GM21717 (cell line): Measurements from ENCODE around the gene TRAK2.

Experiments used
- ATAC-seq: cut with Tn5 transposase; IDR thresholded peaks from one replicate; pipeline ENCODE4 v1.9.1; 2021; ENCODE audit warnings: mild to moderate bottlenecking, moderate library complexity; ENCODE audit not compliant: unreplicated experiment

TRAK2 gene

DNA sequence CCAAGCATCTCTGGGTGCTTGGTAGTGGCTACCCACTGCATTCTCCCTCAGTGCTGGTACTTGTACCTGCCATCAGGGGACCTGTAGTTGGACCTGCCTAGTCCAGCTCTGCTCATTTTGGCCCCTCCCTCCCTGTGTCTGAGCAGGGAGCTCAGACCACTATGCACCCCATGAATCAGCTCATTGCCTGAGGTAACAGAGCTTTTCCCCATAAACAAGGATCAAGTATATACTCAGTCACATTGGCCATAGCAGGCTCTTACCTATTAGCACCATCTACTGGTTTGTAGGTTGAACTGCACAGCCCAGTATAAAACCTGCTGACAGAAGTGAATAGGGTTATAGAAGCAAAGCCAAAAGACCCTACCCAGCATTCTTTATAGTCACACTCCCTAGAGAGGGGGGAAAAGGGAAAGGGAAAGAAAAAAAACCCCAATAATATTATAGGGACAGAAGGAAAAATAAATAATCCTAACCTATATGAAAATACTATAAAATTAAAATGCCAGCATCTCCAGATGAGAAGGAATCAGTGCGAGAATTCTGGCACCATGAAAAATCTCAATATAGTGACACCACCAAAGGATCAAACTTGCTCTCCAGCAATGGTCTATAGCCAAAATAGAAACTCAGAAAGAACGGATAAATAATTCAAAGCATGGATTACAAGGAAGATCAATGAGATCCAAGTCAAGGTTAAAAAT, 87.2 kb downstream of the TRAK2 start:
- peak; percentile 63 for ATAC-seq

DNA sequence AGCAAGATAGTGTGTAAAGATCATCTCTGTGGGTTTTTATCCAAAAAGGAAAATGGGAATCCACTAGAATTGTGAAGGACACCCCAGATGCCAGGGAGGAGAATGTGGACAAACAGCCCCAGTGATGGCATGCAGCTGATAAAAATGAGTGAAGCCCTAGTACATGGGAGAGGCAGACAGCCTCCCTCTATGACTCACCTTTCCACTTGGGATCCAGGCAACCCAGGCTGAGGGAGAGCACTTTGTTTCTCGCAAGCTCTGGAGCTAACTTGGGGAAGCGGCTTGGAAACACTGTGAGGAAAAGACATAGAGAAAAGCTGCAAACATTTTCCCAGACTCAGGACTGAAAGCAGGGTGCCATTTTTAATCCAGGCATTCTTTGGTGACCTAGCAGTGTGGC, 88.9 kb downstream of the TRAK2 start:
- no peak for ATAC-seq

DNA sequence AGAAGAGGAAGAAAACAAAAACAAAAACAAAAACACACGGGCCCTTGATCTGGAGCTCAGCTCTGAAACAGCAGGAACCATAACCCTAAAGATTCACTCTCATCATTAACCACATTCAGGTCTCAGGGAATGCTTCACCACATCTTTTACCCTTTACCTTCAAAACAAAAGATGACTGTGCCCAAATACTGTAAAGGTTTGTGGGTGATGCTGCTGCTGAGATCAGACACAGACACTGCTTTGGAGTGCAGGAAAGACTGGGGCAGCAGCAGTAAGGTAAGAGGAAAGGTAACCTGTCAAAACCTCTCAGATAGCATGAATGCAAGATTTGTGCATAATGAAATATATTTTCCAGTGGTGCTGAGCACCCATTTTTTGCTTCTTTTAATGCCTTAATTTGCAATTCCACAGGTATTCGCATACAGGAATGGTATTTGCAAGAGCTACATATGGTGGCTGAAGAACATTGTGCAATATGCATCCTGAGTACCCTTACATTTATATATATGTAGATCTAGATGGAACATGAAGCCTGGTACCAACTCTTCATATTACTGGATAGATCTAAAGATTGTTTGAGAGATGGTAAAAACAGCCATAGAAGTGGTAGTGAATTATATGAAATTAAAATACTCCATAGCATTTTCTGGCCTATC, 90.1 kb downstream of the TRAK2 start:
- no peak for ATAC-seq

DNA sequence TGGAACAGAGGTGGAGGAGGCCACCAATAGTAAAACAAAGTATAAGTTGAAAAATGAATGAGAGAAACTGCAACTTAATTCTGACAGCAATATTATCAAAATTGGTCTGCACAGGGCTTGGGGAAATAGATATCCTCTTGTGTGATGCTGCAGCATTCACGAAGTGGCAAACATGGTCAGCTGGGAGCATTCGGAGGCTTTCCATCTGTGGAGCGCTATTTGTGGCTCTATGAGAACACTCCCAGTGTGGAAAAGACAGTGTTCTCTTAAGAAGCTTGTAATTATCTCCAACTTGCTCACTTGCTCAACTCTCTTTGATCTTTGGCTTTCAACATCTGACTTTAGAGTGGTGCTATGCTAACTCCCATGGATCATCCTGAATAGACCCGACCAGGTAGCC, 91.0 kb downstream of the TRAK2 start:
- ATAC-seq = no peak

DNA sequence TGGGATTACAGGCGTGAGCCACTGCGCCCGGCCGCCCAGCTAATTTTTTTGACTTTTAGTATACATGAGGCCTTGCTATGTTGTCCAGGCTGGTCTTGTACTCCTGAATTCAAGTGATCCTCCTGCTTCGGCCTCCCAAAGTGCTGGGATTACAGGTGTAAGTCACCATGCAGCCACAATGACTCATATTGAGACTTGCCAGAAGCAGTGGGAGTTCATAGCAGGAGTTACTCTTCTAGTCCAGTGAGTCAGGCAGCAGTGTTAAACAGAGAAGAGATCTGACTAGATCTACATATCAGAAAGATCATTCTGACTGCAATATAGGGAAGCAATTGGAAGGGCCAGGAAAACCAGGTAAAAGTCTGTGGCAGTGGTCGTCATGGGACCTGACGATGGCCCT, 92.6 kb downstream of the TRAK2 start:
- no peak for ATAC-seq

DNA sequence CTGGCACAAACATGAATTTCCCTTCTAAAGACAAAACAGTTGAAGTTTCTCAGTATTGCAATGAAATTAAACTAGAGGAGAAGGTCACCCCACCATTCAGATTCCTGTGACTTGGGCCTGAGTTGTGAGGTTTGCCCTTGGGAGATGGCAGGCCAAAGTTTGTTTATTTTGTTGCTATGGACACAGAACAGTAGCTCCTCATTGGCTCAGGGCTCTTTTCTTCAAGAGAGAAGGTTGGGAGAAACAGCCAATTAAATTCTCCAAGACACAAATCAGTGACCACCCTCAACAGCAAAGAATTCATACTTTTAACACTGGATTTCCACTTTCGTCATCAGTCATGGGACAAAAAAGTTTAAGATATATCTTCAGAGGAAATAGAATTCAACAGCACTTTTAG, 94.0 kb downstream of the TRAK2 start, which contains the start of gene FLACC1:
FLACC1 (minus strand) TSS at position 125 of the 400 bp plus-strand sequence. CDS start 5,941 bp downstream, outside the sequence.
- ATAC-seq = no peak

DNA sequence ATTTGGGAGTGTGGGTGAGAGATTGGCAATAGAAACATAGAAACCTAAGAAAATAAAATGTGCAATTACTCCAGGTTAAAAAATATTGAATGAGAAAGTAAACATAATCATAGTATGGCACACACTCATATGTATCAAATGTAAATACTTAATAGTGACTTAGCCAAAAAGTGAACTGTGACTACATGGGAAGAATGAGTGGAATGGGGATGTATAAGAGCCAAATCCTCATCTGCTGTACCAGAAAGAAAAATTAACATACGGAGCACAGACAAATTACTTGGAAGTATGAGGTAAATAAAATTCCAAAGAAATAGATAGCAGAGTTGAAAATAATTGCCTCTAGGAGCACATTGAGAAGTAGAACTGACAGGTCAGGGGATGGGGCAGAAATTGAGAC, 98.1 kb downstream of the TRAK2 start:
- no peak for ATAC-seq

DNA sequence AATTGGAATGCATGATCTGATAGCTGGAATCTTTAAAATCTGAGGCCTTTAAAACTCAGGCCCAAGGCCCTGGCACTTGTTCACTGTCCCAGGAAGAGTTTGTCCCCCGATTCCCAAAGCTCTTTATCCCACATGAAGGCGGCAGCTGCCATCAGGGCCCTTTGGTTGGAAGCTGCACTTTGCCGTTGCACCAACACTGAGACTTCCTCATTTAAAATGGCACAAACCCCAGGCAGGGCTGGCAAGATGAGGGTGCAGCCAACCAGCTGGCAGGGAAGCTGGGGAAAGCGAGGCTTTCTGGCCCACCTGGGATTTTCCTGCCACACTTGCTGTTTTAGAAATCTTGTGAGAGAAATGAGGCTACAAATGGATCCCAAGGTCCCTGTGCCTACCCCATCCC, 100.4 kb downstream of the TRAK2 start:
- no peak for ATAC-seq

DNA sequence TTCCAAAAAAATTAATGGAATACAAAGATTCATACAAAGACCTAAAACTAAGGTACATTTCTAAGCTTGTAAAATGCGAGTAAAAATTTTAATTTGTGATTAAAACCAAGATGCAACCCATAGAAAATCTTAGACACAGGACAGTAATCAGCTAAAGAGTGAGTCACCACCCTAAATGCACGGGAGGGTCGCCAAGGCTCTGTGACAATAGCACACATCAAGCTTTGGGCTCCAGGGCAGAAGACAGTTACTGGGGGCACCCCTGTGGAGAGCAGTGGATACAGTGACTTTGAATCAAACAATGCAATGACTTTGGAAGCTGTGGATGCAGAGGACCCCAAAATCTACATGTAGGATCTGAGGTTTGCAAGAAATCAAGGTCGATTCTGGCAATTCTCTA, 101.7 kb downstream of the TRAK2 start:
- no peak for ATAC-seq

DNA sequence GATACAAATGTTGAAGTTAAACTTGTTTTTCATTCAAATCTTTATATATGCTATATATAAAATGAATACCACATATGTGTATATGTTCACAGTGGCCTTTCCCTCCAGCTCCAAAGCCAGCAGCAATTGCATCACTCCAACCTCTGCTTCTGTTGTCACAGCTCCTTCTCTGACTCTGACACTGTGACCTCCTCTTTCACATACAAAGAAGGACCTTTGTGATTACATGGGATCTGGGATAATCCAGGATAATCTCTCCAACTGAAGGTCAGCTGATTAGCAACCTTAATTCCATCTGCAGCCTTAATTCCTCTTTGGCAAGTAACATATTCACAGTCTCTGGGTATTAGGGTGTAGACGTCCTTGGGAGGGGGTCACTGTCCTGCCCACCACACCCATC, 102.5 kb downstream of the TRAK2 start:
- ATAC-seq = no peak

DNA sequence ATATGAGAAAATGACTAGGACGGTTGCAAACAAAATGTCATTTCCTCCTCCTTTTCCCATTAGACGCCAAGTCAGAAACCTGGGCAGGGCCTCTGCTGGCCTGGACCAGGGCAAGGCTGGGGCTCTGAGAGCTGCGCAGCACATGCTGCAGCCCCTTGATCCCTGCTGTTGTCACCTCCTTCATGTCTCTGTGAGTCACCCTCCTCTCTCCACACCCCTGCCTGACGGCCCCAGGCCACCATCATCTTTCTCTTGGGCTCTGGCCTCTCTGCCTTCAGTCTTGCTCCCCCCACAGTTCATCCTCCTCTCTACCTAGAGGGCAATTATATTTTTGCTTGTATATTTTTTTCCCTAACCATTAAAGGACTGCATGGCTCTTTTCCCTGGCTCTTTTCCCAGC, 104.1 kb downstream of the TRAK2 start:
- no peak for ATAC-seq

DNA sequence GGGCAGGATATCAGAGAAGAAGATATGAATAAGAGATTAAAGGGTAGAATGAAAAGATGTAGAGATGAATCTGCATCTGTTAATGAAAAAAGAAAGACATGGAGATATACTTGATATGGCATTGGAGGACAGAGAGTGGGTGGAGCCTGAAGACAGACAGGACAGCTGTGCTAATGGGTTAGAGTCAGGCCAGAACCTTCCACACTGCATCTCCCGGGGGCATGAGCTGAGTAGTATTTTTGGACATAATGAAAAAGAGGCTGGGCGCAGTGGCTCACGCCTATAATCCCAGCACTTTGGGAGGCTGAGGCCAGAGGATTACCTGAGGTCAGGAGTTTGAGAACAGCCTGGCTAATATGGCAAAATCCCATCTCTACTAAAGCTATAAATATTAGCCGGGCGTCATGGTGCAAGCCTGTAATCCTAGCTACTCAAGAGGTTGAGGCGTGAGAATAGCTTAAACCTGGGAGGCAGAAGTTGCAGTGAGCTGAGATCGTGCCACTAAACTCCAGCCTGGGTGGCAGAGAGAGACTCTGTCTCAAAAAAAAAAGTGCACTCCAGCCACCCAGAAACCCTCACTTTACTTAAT, 105.5 kb downstream of the TRAK2 start:
- no peak for ATAC-seq

DNA sequence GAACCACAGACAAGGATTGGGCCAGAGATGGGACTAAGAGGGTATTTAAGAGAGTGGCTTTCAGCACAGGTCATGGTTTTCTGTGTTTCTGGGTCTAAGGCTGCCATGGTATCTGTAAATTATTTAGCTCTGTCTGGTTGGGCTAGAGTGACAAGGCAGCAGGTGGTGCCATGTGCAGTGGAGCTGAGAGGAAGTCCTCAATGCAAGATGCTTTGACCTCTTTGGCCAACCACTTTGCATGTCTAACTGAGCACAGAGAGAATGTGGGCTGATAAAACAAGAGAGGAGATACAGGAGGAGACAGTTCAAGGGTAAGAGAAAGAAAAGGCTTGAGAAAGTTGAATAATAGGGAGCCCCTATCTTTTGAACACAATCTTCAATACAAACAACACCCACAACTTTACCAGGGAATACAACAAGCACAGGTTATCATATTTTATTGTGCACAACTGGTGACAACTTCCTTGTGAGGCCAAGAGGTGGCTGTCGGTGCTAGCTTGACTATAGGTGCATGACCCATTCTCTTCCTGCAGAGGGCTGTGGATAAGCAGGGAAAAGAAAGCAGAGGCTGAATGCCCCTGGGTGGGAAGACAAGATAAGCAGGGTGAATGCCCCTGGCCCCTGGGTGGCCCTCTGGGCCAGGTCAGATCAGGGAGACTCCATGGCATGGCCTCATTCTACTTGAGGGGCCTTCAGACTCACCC, 106.4 kb downstream of the TRAK2 start:
- no peak for ATAC-seq

DNA sequence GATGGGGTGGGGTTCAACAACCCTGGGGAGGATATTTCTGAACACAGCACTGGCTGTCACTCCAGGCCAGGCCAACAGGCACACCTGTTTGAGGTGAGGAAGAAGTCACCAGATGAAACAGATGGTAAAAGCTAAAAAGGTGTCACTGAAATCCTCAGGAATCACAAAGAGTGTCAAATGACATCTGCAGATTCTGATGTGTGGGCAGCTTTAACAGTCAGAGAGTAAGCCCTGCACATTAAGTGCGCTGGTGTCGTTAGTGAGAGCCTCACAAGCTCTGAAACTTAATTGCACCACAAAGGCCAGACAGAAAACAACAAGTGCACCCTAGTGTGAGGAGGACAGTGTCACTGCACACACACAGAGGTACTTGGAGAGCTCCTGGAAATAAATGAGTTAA, 107.7 kb downstream of the TRAK2 start:
- no peak for ATAC-seq

DNA sequence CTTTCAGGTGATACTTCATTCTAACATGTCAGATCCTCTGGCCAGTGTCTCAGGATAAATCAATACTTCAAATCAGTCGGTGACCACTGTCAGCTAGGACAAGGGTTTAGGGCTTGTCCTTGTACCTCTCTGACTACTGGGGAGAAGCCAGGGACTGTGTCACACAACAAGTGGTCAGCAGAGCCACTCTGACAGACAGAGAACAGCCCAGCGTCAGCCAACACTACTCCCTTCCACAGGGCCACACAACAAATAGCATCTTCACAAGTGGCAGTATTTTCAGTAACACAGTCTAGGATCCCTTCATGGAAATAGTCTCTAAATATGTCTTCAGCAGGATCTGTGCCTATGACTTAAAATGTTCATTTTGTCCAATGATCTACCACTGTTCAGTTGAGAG, 108.3 kb downstream of the TRAK2 start:
- no peak for ATAC-seq

DNA sequence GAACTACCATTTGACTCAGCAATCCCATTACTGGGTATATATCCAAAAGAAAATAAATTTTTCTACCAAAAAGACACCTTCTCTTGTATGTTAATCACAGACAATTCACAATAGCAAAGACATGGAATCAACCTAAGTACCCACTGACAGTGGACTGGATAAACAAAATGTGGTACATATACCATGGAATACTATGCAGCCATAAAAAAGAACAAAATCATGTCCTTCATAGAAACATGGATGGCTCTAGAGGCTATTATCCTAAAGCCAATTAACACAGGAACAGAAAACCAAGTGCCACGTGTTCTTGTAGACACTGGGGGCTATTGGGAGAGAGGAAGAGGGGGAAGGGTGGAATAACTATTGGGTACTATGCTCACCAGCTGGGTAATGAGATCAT, 121.8 kb downstream of the TRAK2 start:
- ATAC-seq = no peak

DNA sequence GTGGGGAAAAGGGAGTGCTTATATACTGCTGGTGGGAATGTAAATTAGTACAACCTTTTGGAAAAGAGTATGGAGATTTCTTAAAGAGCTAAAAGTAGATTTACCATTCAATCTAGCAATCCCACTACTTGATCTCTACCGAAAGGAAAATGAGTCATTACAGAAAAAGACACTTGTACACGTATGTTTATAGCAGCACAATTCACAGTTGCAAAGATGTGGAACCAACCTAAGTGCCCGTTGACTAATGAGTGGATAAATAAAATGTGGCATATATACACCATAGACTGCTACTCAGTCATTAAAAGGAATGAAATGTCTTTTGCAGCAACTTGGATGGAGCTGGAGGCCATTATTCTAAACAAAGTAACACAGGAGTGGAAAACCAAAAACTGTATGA, 123.6 kb downstream of the TRAK2 start:
- no peak for ATAC-seq
